Smooth muscle cell (in vitro differentiated cells): ENCODE data around the gene SORCS2. TPM values are rescaled to one million over a fixed set of nuclear protein-coding genes. Genes with fewer than 3 reads are reported as not detected.

ENCODE experiments used
- DNase-seq: peaks from one replicate; lab custom pipeline; 2025; ENCODE audit not compliant: unreplicated experiment; lab: John Stamatoyannopoulos, UW
- H2AFZ ChIP-seq: fragments of 200-600 bp; sonication (generic); 2 replicates; pipeline ENCODE4 v1.6.0; 2016; ENCODE audit warnings: antibody characterized with exemption, low read depth, mild to moderate bottlenecking
- H3F3A ChIP-seq: fragments of 200-600 bp; sonication (generic); 2 replicates; pipeline ENCODE4 v1.6.0; 2017; ENCODE audit warnings: antibody characterized with exemption, low read depth
- H3K27ac ChIP-seq: fragments of 200-600 bp; sonication (generic); 2 replicates; pipeline ENCODE4 v1.5.1; 2016; ENCODE audit warnings: low read depth, mild to moderate bottlenecking
- H3K27me3 ChIP-seq: fragments of 200-600 bp; sonication (generic); 2 replicates; pipeline ENCODE4 v1.6.1; 2016; ENCODE audit warnings: low read depth, mild to moderate bottlenecking
- H3K36me3 ChIP-seq: fragments of 200-600 bp; sonication (generic); 2 replicates; pipeline ENCODE4 v1.5.1; 2016; ENCODE audit warnings: low read depth
- H3K4me1 ChIP-seq: fragments of 200-600 bp; sonication (generic); 2 replicates; pipeline ENCODE4 v1.5.1; 2016; ENCODE audit warnings: low read depth
- H3K4me2 ChIP-seq: fragments of 200-600 bp; sonication (generic); 2 replicates; pipeline ENCODE4 v1.6.0; 2016; ENCODE audit warnings: mild to moderate bottlenecking
- H3K4me3 ChIP-seq: fragments of 200-600 bp; sonication (generic); 2 replicates; pipeline ENCODE4 v1.5.1; 2016; ENCODE audit warnings: mild to moderate bottlenecking
- H3K79me2 ChIP-seq: fragments of 200-600 bp; sonication (generic); 2 replicates; pipeline ENCODE4 v1.6.0; 2016; ENCODE audit warnings: low read depth, mild to moderate bottlenecking
- H3K9ac ChIP-seq: fragments of 200-600 bp; sonication (generic); 2 replicates; pipeline ENCODE4 v1.6.0; 2016; ENCODE audit warnings: low read depth
- H3K9me3 ChIP-seq: fragments of 200-600 bp; sonication (generic); replicated peaks from 2 replicates; pipeline ENCODE4 v1.5.1; 2016; ENCODE audit warnings: low read depth
- H4K20me1 ChIP-seq: fragments of 200-600 bp; sonication (generic); 2 replicates; pipeline ENCODE4 v1.6.0; 2016; ENCODE audit warnings: low read depth
- WGBS: methylation state at CpG from one replicate; pipeline ENCODE4 v1.1.7; 2016; ENCODE audit warnings: low lambda C conversion rate; 5-methylcytosine and 5-hydroxymethylcytosine counted together
- polyA plus RNA-seq: library from polyadenylated mRNA; unstranded; fragments of >200 nt; fragmentation: Nextera tagmentation; extraction: Ambion mirVana; gene quantifications from 2 replicates; pipeline ENCODE4 v1.2.1, GENCODE V29; 2016
- total RNA-seq: library from RNA; depleted of rRNA; stranded (reverse); fragments of >200 nt; gene quantifications from 2 replicates; pipeline ENCODE4 v1.2.3, GENCODE V29; 2014
- TF ChIP-seq, protein P1 (sequence below): fragments of 200-600 bp; sonication (generic); IDR thresholded peaks from 2 replicates; pipeline ENCODE4 v1.5.1; 2017; ENCODE audit warnings: borderline replicate concordance, mild to moderate bottlenecking, antibody characterized with exemption; ENCODE audit not compliant: insufficient read depth, poor library complexity, severe bottlenecking

SORCS2 gene
- total and polyA plus RNA-seq, 2 experiments from 2014 or later: 5.2 to 9.3 TPM

DNA sequence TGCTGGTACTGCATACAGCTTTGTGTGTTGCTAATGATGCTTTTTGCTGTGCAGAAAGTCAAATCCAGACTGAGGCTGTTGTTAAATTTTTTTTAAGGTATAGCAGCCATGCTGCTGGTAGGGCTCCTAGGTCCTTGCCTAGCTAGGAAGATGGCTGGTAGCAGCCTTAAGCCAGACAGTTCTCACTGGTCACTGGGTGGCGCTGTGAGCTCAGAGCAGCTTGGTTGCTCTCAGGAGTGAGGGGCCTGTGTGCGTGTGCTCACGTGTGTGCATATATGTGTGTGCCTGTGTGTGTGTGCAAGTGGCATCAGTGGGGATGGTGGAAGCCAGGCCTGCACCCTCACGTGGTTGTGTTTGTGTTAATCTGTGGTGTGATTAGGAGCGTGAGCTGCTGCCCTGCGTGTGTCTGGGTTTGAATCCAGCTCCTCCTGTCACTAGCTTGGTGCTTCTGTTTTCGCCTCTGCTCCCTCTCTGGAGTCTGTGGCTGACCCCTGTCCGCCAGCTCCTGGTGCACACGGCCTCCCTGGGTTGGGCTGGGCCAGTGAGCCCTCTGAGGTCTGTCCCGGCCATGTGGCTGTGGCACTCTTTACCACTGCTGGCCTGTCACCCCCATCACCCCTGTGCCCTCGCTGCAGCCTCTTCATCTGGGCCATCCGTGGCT, 46.1 kb downstream of the SORCS2 start:
- H4K20me1 ChIP-seq: no peaks in the 10 kb centered on the region
- TF ChIP-seq, protein P1, sequence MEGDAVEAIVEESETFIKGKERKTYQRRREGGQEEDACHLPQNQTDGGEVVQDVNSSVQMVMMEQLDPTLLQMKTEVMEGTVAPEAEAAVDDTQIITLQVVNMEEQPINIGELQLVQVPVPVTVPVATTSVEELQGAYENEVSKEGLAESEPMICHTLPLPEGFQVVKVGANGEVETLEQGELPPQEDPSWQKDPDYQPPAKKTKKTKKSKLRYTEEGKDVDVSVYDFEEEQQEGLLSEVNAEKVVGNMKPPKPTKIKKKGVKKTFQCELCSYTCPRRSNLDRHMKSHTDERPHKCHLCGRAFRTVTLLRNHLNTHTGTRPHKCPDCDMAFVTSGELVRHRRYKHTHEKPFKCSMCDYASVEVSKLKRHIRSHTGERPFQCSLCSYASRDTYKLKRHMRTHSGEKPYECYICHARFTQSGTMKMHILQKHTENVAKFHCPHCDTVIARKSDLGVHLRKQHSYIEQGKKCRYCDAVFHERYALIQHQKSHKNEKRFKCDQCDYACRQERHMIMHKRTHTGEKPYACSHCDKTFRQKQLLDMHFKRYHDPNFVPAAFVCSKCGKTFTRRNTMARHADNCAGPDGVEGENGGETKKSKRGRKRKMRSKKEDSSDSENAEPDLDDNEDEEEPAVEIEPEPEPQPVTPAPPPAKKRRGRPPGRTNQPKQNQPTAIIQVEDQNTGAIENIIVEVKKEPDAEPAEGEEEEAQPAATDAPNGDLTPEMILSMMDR: no peak
- DNase-seq: no peak
- WGBS: 98% methylated on average over 12 of the region's 12 CpGs
- no peaks in the 10 kb centered on the region for H3F3A ChIP-seq
- no peaks in the 10 kb centered on the region for H3K27me3 ChIP-seq
- H3K27ac ChIP-seq: no peak overlapping the region
- no peaks in the 10 kb centered on the region for H3K36me3 ChIP-seq
- H3K4me3 ChIP-seq: no peak overlapping the region
- no peaks in the 10 kb centered on the region for H3K4me1 ChIP-seq
- no peak overlapping the region for H3K4me2 ChIP-seq
- no peak overlapping the region for H3K9ac ChIP-seq
- H3K9me3 ChIP-seq: no peaks in the 10 kb centered on the region
- H2AFZ ChIP-seq: no peak overlapping the region
- H3K79me2 ChIP-seq: no peaks in the 10 kb centered on the region

GRCh38 chr4:7239101-7239820, 46.9 kb downstream of the SORCS2 start:
- H3K79me2 ChIP-seq: no peaks in the 10 kb centered on the region
- H3K27ac ChIP-seq: no peak overlapping the region
- no peaks in the 10 kb centered on the region for H3F3A ChIP-seq
- no peaks in the 10 kb centered on the region for H4K20me1 ChIP-seq
- no peaks in the 10 kb centered on the region for H3K36me3 ChIP-seq
- H3K4me2 ChIP-seq: no peak overlapping the region
- no peak for DNase-seq
- no peak overlapping the region for H3K9ac ChIP-seq
- H3K4me1 ChIP-seq: no peaks in the 10 kb centered on the region
- no peaks in the 10 kb centered on the region for H3K27me3 ChIP-seq
- H2AFZ ChIP-seq: no peak overlapping the region
- H3K4me3 ChIP-seq: no peak overlapping the region
- TF ChIP-seq, protein P1: no peak
- H3K9me3 ChIP-seq: no peaks in the 10 kb centered on the region
- WGBS: 91% methylated on average over 15 of the region's 15 CpGs

DNA sequence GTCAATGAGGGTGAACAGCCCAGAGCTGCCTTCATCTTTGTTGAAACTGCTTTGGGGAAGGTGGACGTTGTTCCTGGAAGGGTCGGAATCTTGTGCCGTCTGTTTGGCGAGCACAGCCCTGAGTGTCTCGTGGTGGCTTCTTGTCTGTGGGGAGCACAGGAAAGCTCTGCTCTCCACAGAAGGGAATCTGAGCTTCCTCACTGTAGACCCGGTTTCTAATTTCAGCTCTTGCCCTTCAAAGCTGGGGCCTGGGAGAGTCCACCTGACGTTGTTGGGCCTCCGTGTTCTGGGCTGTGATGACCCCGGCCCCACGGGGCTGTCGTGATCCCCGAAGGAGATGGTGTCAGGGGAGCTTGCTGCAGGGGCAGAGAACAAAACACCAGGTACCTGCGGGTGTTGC, 47.5 kb downstream of the SORCS2 start:
- Histone ChIP-seq H3K36me3 (no peaks in the 10 kb centered on the region), H3K9ac (no peak overlapping the region), H3K4me2 (no peak overlapping the region), H4K20me1 (no peaks in the 10 kb centered on the region), H3K9me3 (no peaks in the 10 kb centered on the region), H3K27ac (no peak overlapping the region), H3K4me1 (no peaks in the 10 kb centered on the region), H3K4me3 (no peak overlapping the region), H3K27me3 (no peaks in the 10 kb centered on the region), H2AFZ (no peak overlapping the region), H3K79me2 (no peaks in the 10 kb centered on the region), H3F3A (no peaks in the 10 kb centered on the region)
- TF ChIP-seq, protein P1: no peak
- 90% methylated on average over 13 of the region's 13 CpGs for WGBS
- DNase-seq: no peak
